ENCODE data around the gene ARL3. TPM values are rescaled to one million over a fixed set of nuclear protein-coding genes. Genes with fewer than 3 reads are reported as not detected.

The ARL3 gene
- total RNA-seq, 1 experiment from 2014 or later = 13.3 TPM

DNA sequence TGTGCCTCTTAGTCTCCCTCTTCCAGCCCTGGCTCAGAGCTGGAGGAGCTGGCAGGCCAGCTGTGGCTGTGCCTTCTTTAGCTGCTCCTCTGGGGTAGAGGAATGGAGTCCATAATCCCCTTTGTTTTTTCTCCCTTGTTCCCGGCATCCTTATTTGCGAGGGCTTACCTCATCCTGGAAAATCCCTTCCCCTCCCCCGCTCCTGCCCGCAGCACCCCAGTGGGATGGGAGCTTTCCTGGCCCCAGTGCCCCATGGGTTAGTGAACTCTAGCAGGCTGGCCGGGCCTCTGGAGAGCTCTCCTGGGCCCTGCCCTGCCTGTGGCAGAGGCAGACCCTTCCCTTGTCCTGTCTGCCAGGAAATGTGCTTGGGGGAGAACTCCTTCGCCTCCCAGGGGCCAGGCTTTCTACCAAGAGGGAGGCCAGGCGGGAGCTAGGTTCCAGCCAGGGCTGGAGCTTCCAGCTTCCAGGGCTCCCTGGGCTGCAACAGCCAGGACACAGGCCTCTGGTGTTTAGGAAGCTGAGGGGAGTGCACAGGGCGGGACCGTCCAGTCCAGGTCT is 86.4 kb downstream of the ARL3 start:
- H2AFZ ChIP-seq (ENCODE audit: low read depth, low read length, poor library complexity, severe bottlenecking) = no peak overlapping the region
- DNase-seq (ENCODE audit: low read depth, low spot score) (no peak), ATAC-seq (peak; percentile 16)

More for the DNA sequence above, 86.4 kb downstream of the ARL3 start:
- Histone ChIP-seq H3K27me3 (ENCODE audit: insufficient read depth, low read length) (no peaks in the 10 kb centered on the region), H3K9me2 (ENCODE audit: insufficient read depth) (no peaks in the 10 kb centered on the region), H3K4me1 (ENCODE audit: control insufficient read depth in 1 of 2, insufficient read depth in 2 of 2, low read length in 2 of 2) (peaks cover 45 to 68% of the 10 kb centered on the region in 2 experiments), H4K20me1 (ENCODE audit: insufficient read depth) (no peaks in the 10 kb centered on the region), H3K9ac (ENCODE audit: low read length) (peak overlapping the region; percentile 58), H3K4me2 (ENCODE audit: low read length) (peak overlapping the region; percentile 77), H3K36me3 (ENCODE audit: control insufficient read depth in 1 of 2, insufficient read depth in 2 of 2, low read length in 2 of 2) (no peaks in the 10 kb centered on the region), H3K4me3 (replicated peaks in 1 of 2; ENCODE audit: low read depth in 1 of 2, low read length in 2 of 2) (0 out of 4 replicates have a peak overlapping the region, but pooled peaks of 1 of the 2 experiments have one; percentile 21), H3K9me3 (ENCODE audit: control insufficient read depth in 1 of 2, insufficient read depth in 1 of 2, low read depth in 1 of 2, low read length in 2 of 2) (no peaks in the 10 kb centered on the region), H3K79me2 (ENCODE audit: insufficient read depth, low read length) (no peaks in the 10 kb centered on the region), H3K27ac (ENCODE audit: low read depth, low read length) (peak overlapping the region; percentile 61)
- intact Hi-C loops (cut with micrococcal nuclease) = no loop called here
- RAD21 ChIA-PET (ENCODE audit: low non-redundant PET in 1 of 2, low total read pairs in 2 of 2, uncharacterized antibody in 2 of 2, unreplicated experiment in 2 of 2) = interaction anchor here in 1 of 2 experiments (0.5 kb wide), 1 partner anchor 14 kb away, joined by 3 read pairs; no protein-coding TSS in a partner anchor
- TF ChIP-seq EZH2phosphoT487 (IDR thresholded peaks at IDR 0.05; ENCODE audit: borderline replicate concordance) (no peak), POLR2AphosphoS5 (IDR thresholded peaks at IDR 0.05; ENCODE audit: low read depth, low read length) (no peak), SP1 (IDR thresholded peaks at IDR 0.05; ENCODE audit: low read depth) (no peak), SRF (IDR thresholded peaks at IDR 0.05; ENCODE audit: low read depth) (no peak), ZFX (IDR thresholded peaks at IDR 0.05) (no peak), EZH2 (IDR thresholded peaks at IDR 0.05) (no peak), CBX3 (IDR thresholded peaks at IDR 0.05; ENCODE audit: low read depth) (no peak)
- TF ChIP-seq, protein P1, sequence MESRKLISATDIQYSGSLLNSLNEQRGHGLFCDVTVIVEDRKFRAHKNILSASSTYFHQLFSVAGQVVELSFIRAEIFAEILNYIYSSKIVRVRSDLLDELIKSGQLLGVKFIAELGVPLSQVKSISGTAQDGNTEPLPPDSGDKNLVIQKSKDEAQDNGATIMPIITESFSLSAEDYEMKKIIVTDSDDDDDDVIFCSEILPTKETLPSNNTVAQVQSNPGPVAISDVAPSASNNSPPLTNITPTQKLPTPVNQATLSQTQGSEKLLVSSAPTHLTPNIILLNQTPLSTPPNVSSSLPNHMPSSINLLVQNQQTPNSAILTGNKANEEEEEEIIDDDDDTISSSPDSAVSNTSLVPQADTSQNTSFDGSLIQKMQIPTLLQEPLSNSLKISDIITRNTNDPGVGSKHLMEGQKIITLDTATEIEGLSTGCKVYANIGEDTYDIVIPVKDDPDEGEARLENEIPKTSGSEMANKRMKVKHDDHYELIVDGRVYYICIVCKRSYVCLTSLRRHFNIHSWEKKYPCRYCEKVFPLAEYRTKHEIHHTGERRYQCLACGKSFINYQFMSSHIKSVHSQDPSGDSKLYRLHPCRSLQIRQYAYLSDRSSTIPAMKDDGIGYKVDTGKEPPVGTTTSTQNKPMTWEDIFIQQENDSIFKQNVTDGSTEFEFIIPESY (IDR thresholded peaks at IDR 0.05; ENCODE audit: extremely low read depth, insufficient replicate concordance, low read length) = no peak
- TF ChIP-seq, protein P2, sequence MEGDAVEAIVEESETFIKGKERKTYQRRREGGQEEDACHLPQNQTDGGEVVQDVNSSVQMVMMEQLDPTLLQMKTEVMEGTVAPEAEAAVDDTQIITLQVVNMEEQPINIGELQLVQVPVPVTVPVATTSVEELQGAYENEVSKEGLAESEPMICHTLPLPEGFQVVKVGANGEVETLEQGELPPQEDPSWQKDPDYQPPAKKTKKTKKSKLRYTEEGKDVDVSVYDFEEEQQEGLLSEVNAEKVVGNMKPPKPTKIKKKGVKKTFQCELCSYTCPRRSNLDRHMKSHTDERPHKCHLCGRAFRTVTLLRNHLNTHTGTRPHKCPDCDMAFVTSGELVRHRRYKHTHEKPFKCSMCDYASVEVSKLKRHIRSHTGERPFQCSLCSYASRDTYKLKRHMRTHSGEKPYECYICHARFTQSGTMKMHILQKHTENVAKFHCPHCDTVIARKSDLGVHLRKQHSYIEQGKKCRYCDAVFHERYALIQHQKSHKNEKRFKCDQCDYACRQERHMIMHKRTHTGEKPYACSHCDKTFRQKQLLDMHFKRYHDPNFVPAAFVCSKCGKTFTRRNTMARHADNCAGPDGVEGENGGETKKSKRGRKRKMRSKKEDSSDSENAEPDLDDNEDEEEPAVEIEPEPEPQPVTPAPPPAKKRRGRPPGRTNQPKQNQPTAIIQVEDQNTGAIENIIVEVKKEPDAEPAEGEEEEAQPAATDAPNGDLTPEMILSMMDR (IDR thresholded peaks at IDR 0.05 in 2 of 3, conservative IDR thresholded peaks at IDR 0.05 in 1 of 3; ENCODE audit: borderline replicate concordance in 1 of 3, insufficient read depth in 1 of 3, low read depth in 2 of 3, low read length in 2 of 3) = no peak
- TF ChIP-seq, protein P3, sequence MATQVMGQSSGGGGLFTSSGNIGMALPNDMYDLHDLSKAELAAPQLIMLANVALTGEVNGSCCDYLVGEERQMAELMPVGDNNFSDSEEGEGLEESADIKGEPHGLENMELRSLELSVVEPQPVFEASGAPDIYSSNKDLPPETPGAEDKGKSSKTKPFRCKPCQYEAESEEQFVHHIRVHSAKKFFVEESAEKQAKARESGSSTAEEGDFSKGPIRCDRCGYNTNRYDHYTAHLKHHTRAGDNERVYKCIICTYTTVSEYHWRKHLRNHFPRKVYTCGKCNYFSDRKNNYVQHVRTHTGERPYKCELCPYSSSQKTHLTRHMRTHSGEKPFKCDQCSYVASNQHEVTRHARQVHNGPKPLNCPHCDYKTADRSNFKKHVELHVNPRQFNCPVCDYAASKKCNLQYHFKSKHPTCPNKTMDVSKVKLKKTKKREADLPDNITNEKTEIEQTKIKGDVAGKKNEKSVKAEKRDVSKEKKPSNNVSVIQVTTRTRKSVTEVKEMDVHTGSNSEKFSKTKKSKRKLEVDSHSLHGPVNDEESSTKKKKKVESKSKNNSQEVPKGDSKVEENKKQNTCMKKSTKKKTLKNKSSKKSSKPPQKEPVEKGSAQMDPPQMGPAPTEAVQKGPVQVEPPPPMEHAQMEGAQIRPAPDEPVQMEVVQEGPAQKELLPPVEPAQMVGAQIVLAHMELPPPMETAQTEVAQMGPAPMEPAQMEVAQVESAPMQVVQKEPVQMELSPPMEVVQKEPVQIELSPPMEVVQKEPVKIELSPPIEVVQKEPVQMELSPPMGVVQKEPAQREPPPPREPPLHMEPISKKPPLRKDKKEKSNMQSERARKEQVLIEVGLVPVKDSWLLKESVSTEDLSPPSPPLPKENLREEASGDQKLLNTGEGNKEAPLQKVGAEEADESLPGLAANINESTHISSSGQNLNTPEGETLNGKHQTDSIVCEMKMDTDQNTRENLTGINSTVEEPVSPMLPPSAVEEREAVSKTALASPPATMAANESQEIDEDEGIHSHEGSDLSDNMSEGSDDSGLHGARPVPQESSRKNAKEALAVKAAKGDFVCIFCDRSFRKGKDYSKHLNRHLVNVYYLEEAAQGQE (IDR thresholded peaks at IDR 0.05; ENCODE audit: low read depth) = no peak
- TF ChIP-seq, protein P4, sequence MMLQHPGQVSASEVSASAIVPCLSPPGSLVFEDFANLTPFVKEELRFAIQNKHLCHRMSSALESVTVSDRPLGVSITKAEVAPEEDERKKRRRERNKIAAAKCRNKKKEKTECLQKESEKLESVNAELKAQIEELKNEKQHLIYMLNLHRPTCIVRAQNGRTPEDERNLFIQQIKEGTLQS (IDR thresholded peaks at IDR 0.05) = no peak
- no TSS peak for BruUV-seq (replicated peaks)
- POLR2A ChIA-PET = interaction anchor here (0.8 to 2.3 kb wide), 2 partner anchors 14 to 18 kb away, joined by 3 to 10 read pairs; no protein-coding TSS in a partner anchor
- CTCF ChIA-PET = interaction anchor here (1.0 to 1.8 kb wide), 3 partner anchors 13 to 32 kb away, joined by 3 to 7 read pairs (median 3); no protein-coding TSS in a partner anchor

Measured in HCT116 (cell line).